Activated T-cell treated with anti-CD3 and anti-CD28 coated beads for 4 hours (primary cell): Measurements from ENCODE around the gene PCDHGA3.
"Not testable (repeated sequence)": the region's sequence is repeated elsewhere in the genome, so short reads cannot be mapped to it uniquely, and the experiment has no call there.

Experiments used
- DNase-seq: peaks from one replicate; pipeline ENCODE4 v3.0.0-alpha.2; 2020

Gene PCDHGA3

DNA sequence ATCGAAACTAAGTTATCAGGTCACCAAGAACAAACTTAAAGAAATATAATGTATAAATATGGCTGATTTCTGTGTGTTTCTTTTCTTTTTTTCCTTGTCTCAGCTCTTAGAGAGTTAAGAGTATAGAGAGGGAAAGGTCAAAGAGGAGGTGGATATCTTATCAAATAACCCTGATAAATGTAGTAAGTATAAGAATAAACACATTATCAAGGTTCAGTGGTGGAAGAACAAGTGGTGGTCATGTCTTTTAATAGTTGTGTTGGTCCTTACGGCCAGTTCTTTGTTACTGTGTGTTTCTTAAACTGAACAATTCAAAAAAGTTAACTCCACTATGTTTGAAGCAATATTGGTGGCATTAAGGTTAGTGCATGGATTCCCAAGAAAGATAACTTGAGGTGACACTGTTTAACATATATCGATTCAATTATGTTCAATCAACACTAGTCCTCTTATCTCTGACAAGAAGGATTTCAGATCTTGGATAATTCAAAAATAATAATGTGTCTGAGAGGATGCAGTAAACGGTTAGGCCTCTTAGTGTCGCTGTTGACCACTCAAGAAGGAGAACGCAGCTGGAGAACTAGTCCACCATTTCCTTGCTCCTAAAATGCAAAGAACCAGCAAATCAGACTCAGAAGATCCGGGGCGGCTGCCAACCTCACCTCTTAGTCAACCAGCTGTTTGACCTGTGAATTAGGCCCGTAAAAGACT is at the start of gene PCDHGA3:
Gene PCDHGA3 (plus strand): TSS at position 588 of the 711 bp plus-strand sequence. CDS start 205 bp downstream, outside the sequence.
- no peak for DNase-seq

GRCh38 chr5:141298376-141298775 is 45.3 kb upstream of the PCDHGA3 start:
- no peak for DNase-seq

DNA sequence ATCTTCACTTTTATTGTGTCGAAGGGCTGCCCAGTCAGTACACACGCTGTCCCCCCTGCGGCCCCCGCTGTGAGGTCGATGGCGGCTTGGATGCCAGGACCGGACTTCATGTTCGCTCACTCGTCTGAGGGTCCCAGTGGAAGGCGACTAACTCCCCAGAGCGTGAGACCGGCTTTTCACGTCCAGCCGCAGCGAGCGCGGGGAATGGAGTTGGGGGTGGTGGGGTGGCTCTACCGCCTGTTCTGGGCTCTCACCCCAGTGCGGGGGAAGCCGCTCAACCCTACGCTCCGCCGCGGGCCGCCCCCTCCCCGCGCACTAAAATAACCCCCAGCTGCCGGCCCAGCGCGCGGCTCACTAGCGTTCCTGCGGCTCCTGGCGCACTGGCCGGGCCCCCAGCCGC is 39.9 kb upstream of the PCDHGA3 start, which contains the start of gene SLC25A2:
Gene SLC25A2 (minus strand): TSS at position 294 of the 400 bp plus-strand sequence. CDS start 184 bp downstream, at position 110.
- DNase-seq: no peak

- DNase-seq: no peak
These were observed 37.0 kb upstream of the PCDHGA3 start for GRCh38 chr5:141306630-141307029.

DNA sequence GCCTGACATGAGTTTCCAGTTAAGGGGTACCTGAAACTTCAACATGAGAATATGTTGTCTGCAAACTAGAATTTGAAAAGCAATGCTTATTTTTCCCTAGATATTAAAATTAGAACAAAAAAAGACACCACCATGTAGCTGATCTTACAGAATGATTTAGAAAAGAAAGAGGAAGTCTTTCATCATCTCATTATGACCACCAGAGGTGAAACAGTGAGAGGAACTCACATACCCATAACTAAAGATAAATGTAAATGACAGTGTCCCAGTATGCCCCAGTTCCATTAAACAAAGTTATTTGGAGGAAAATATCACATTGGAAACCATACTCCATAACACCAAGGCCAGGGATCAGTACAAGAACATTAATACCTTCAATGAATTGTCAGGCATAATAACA is 29.9 kb upstream of the PCDHGA3 start:
- DNase-seq: no peak

DNA sequence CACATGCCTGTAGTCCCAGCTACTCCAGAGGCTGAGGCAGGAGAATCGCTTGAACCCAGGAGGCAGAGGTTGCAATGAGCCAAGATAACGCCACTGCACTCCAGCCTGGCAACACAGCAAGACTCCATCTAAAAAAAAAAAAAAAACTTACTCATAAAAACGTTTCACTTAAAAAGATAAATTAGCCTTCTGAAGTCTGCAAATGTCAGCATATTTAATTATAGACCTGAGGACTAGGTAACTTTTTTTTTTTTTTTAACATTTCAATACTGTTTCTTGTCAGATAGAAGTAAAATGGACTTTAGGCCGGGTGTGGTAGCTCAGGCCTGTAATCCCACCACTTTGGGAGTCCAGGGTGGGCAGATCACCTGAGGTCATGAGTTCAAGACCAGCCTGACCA is 26.7 kb upstream of the PCDHGA3 start:
- DNase-seq: not testable (repeated sequence)

DNA sequence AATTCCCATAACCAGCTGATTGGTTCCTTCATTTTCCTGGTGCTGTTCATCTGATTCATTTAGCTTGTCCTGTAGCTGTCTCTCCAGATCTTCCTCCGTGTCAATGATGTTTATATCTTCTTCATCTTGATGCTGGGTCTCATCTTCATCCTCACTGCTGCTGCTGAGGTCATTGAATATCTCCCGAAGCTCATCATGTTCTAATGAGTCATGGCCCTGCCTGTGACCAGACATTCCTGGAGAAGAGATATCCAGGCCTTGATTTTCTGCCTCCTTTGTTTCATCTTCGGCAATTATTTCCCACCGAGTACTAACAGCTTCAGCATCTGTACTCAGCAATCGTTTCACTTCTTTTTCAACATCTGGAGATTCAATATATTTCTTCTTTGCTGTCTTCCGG is 24.4 kb upstream of the PCDHGA3 start:
- DNase-seq: no peak

GRCh38 chr5:141319699-141320098 is 23.9 kb upstream of the PCDHGA3 start:
- DNase-seq: no peak

- DNase-seq: peak; percentile 89
These were observed 23.1 kb upstream of the PCDHGA3 start, which contains the start of gene TAF7 for GRCh38 chr5:141320225-141321169. TSS of gene TAF7 (minus strand) at chr5:141320784. CDS start at chr5:141320044, 740 bp downstream.

DNA sequence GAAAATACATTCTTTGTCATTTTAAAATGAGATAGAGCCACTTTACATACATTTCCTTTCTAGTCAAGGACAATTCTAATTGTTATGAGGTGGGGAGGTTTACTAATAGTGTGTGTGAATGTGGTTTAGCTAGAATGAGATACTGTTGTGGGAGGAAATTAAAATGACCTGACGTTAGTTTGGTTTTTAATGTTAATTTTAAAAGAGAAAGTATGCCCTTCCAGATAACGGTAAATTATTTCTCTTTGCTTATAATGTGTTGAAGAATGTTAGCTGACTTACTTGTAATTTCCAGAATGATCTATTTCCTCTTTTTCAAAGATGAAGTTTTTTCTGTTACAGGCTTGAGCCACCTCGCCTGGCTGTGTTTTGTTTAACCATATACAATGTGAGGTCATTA is 21.4 kb upstream of the PCDHGA3 start:
- DNase-seq: no peak

DNA sequence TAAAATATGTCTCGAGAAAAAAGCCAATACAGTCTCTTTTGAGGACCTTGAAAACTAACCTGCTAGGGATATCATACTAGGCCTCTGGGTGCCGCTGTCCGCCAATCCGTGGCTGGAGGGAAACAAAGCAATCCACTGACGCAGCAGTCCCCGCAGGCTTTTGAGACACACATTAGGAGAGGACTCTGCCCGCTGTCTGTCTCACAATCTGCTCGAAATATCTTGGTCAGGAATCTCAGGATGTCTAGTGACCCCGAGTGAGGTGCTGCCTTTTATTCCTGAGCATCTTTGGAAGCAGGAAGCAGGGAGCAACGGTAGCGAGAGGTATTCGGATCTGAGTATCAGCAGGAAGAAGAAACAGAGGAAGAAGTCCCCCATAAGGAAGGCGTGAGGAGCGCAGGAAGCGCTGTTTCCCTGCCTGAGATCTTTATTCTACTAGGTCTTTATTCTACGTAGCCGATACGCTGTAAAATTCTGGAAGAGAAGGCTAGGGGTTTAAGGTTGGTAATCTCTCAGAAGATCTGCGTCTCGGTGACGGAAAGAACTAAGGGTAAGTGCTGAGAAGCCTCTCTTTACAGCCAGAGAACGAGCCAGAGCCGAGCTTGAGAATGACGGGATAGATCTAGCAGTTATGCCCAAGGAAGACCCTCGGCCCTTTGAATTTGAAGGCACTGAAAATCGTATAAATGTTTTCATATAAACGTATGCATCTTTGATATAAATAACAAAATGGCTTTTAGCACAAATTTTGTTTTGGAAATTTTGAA is 17.4 kb upstream of the PCDHGA3 start:
- peak; percentile 52 for DNase-seq

GRCh38 chr5:141328231-141328630 is 15.4 kb upstream of the PCDHGA3 start:
- no peak for DNase-seq

GRCh38 chr5:141330299-141331080 is 13.1 kb upstream of the PCDHGA3 start, which contains the start of gene PCDHGA1:
TSS of gene PCDHGA1 (plus strand) at chr5:141330514.
- no peak for DNase-seq

DNA sequence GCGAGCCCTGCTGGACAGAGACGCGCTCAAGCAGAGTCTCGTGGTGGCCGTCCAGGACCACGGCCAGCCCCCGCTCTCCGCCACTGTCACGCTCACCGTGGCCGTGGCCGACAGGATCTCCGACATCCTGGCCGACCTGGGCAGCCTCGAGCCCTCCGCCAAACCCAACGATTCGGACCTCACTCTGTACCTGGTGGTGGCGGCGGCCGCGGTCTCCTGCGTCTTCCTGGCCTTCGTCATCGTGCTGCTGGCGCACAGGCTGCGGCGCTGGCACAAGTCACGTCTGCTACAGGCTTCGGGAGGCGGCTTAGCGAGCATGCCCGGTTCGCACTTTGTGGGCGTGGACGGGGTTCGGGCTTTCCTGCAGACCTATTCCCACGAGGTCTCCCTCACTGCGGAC is 11.1 kb upstream of the PCDHGA3 start:
- DNase-seq: not testable (repeated sequence)

GRCh38 chr5:141338538-141339306 is 4.9 kb upstream of the PCDHGA3 start, which contains the start of gene PCDHGA2:
TSS of gene PCDHGA2 (plus strand) at chr5:141338760.
- DNase-seq: no peak

DNA sequence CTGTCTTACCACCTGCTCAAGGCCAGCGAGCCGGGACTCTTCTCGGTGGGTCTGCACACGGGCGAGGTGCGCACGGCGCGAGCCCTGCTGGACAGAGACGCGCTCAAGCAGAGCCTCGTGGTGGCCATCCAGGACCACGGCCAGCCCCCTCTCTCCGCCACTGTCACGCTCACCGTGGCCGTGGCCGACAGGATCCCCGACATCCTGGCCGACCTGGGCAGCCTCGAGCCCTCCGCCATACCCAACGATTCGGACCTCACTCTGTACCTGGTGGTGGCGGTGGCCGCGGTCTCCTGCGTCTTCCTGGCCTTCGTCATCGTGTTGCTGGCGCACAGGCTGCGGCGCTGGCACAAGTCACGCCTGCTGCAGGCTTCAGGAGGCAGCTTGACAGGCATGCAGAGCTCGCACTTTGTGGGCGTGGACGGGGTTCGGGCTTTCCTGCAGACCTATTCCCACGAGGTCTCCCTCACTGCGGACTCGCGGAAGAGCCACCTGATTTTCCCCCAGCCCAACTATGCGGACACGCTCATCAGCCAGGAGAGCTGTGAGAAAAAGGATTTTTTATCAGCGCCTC is 2.8 kb upstream of the PCDHGA3 start:
- DNase-seq: not testable (repeated sequence)

DNA sequence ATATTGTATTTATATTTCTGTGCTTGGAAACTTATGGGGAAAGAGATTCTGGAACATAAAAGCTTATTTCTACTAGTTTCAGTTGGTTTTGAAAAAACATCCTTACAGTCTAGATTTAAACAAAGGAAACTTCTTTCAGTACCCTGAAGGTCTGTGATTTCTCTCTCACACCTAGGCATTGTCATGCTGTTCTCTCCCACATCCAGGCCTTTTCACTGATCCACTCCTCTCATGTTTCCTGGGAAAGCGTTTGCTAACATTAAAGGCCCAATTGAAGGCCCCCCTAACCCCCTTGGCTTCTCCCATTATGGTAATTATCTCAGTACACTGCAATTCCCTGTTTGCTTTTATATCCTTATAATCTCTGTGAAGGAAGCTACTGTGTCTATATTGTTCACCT is 856 bp upstream of the PCDHGA3 start:
- DNase-seq: no peak

- DNase-seq: no peak
These were observed 379 bp downstream of the PCDHGA3 start for GRCh38 chr5:141343953-141344463.

DNA sequence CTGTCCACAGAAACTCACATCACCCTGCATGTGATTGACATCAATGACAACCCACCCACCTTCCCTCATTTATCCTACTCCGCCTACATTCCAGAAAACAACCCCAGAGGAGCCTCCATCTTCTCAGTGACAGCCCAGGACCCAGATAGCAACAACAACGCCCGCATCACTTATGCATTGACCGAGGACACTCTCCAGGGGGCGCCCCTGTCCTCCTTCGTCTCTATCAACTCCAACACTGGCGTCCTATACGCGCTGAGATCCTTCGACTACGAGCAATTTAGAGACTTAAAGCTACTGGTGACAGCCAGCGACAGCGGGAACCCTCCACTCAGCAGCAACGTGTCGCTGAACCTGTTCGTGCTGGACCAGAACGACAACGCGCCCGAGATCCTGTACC is 1.7 kb downstream of the PCDHGA3 start:
- no peak for DNase-seq

DNA sequence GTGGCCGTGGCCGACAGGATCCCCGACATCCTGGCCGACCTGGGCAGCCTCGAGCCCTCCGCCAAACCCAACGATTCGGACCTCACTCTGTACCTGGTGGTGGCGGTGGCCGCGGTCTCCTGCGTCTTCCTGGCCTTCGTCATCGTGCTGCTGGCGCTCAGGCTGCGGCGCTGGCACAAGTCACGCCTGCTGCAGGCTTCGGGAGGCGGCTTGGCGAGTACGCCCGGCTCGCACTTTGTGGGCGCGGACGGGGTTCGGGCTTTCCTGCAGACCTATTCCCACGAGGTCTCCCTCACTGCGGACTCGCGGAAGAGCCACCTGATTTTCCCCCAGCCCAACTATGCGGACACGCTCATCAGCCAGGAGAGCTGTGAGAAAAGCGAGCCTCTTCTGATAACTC is 2.4 kb downstream of the PCDHGA3 start:
- not testable (repeated sequence) for DNase-seq
